ENCODE measurements around the gene DPY19L1. TPM values are rescaled to one million over a fixed set of nuclear protein-coding genes. Genes with fewer than 3 reads are reported as not detected.

Gene DPY19L1
- total RNA-seq, 1 experiment from 2014 or later, result 15.5 TPM

DNA sequence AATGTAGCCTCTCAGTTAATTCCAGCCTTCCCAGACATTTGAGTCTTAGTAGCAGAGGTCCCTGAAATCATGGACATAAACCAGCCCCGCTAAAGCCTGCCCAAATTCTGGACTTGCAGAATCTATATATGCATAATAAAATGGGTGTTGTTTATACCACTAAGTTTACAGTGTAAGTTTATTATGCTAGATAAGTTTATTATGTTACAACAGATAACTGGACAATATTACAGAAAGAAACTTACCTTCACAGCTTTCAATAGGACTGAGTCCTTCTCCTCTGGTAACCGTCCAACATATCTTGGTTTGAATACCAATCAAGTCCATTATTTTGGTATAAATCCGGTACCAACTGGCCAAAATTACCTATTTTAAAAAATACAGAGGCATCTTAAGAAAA is 26.2 kb downstream of the DPY19L1 start (continued):
- TF ChIP-seq, protein P1, sequence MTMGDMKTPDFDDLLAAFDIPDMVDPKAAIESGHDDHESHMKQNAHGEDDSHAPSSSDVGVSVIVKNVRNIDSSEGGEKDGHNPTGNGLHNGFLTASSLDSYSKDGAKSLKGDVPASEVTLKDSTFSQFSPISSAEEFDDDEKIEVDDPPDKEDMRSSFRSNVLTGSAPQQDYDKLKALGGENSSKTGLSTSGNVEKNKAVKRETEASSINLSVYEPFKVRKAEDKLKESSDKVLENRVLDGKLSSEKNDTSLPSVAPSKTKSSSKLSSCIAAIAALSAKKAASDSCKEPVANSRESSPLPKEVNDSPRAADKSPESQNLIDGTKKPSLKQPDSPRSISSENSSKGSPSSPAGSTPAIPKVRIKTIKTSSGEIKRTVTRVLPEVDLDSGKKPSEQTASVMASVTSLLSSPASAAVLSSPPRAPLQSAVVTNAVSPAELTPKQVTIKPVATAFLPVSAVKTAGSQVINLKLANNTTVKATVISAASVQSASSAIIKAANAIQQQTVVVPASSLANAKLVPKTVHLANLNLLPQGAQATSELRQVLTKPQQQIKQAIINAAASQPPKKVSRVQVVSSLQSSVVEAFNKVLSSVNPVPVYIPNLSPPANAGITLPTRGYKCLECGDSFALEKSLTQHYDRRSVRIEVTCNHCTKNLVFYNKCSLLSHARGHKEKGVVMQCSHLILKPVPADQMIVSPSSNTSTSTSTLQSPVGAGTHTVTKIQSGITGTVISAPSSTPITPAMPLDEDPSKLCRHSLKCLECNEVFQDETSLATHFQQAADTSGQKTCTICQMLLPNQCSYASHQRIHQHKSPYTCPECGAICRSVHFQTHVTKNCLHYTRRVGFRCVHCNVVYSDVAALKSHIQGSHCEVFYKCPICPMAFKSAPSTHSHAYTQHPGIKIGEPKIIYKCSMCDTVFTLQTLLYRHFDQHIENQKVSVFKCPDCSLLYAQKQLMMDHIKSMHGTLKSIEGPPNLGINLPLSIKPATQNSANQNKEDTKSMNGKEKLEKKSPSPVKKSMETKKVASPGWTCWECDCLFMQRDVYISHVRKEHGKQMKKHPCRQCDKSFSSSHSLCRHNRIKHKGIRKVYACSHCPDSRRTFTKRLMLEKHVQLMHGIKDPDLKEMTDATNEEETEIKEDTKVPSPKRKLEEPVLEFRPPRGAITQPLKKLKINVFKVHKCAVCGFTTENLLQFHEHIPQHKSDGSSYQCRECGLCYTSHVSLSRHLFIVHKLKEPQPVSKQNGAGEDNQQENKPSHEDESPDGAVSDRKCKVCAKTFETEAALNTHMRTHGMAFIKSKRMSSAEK (CRISPR knock-in tag; IDR thresholded peaks at IDR 0.05; ENCODE audit: borderline replicate concordance), result no peak
- no peak for TF ChIP-seq MXD4 (CRISPR knock-in tag; IDR thresholded peaks at IDR 0.05; ENCODE audit: borderline replicate concordance)
- TF ChIP-seq, protein P2, sequence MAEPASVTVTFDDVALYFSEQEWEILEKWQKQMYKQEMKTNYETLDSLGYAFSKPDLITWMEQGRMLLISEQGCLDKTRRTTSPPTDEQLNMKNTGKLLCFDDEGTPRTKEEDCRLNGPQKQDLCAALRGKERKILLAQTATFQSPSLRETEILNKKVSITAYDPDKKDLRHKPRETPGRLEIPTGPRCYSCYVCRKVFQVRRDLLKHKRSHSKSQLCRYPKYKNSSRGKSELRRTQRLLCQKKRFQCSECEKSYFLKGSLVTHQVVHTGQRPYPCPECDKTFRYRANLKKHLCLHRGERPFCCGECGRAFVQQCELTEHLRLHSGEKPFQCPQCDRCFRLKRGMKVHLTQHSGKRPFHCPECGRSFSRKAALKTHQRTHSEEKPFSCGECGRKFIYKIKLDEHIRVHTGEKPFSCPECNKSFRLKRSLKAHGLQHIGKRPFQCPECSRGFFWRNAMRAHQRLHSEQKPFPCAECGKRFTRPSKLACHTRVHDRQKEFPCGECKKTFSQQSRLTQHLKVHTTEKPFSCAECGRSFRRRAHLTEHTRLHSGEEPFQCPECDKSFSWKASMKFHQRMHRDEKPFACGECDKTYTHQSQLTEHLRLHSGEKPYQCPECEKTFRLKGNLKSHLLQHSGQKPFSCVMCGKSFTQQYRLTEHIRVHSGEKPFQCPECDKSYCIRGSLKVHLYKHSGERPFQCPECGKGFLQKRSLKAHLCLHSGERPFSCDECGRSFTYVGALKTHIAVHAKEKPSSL (CRISPR knock-in tag; conservative IDR thresholded peaks at IDR 0.05), result no peak

DNA sequence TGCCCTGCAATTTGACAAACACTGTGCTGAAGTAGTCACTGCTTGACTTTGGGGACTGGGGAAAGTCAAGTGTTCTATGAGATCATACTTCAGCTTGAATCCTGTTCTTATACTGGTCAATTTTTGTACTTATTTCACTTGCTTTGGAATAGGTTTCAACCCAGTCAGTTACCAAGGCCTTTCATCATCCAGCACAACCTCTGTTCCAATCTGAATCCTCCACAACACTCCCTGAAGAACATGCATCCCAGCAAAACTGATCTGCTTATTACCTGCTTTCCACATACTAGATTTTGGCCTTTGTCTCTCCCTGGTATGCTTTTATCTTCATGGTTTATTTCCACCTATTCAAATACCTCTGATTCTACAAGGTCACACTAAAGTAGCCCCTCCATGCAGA is 29.5 kb downstream of the DPY19L1 start:
- H3K9me3 Mint-ChIP-seq, result no peaks in the 10 kb centered on the region
- TF ChIP-seq, protein P3, sequence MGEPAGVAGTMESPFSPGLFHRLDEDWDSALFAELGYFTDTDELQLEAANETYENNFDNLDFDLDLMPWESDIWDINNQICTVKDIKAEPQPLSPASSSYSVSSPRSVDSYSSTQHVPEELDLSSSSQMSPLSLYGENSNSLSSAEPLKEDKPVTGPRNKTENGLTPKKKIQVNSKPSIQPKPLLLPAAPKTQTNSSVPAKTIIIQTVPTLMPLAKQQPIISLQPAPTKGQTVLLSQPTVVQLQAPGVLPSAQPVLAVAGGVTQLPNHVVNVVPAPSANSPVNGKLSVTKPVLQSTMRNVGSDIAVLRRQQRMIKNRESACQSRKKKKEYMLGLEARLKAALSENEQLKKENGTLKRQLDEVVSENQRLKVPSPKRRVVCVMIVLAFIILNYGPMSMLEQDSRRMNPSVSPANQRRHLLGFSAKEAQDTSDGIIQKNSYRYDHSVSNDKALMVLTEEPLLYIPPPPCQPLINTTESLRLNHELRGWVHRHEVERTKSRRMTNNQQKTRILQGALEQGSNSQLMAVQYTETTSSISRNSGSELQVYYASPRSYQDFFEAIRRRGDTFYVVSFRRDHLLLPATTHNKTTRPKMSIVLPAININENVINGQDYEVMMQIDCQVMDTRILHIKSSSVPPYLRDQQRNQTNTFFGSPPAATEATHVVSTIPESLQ (CRISPR knock-in tag; IDR thresholded peaks at IDR 0.05), result no peak
- TF ChIP-seq, protein P4, sequence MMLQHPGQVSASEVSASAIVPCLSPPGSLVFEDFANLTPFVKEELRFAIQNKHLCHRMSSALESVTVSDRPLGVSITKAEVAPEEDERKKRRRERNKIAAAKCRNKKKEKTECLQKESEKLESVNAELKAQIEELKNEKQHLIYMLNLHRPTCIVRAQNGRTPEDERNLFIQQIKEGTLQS (CRISPR knock-in tag; conservative IDR thresholded peaks at IDR 0.05), result no peak
- TF ChIP-seq, protein P5, sequence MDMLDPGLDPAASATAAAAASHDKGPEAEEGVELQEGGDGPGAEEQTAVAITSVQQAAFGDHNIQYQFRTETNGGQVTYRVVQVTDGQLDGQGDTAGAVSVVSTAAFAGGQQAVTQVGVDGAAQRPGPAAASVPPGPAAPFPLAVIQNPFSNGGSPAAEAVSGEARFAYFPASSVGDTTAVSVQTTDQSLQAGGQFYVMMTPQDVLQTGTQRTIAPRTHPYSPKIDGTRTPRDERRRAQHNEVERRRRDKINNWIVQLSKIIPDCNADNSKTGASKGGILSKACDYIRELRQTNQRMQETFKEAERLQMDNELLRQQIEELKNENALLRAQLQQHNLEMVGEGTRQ (CRISPR knock-in tag; IDR thresholded peaks at IDR 0.05), result no peak
- TF ChIP-seq ZNF121 (CRISPR knock-in tag; IDR thresholded peaks at IDR 0.05), result no peak
- no peak for TF ChIP-seq FOXK1 (CRISPR knock-in tag; IDR thresholded peaks at IDR 0.05)
- TF ChIP-seq IRF2 (CRISPR knock-in tag; IDR thresholded peaks at IDR 0.05; ENCODE audit: borderline replicate concordance, low read depth), result no peak
- TF ChIP-seq, protein P6, sequence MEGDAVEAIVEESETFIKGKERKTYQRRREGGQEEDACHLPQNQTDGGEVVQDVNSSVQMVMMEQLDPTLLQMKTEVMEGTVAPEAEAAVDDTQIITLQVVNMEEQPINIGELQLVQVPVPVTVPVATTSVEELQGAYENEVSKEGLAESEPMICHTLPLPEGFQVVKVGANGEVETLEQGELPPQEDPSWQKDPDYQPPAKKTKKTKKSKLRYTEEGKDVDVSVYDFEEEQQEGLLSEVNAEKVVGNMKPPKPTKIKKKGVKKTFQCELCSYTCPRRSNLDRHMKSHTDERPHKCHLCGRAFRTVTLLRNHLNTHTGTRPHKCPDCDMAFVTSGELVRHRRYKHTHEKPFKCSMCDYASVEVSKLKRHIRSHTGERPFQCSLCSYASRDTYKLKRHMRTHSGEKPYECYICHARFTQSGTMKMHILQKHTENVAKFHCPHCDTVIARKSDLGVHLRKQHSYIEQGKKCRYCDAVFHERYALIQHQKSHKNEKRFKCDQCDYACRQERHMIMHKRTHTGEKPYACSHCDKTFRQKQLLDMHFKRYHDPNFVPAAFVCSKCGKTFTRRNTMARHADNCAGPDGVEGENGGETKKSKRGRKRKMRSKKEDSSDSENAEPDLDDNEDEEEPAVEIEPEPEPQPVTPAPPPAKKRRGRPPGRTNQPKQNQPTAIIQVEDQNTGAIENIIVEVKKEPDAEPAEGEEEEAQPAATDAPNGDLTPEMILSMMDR (IDR thresholded peaks at IDR 0.05), result no peak
- TF ChIP-seq, protein P7, sequence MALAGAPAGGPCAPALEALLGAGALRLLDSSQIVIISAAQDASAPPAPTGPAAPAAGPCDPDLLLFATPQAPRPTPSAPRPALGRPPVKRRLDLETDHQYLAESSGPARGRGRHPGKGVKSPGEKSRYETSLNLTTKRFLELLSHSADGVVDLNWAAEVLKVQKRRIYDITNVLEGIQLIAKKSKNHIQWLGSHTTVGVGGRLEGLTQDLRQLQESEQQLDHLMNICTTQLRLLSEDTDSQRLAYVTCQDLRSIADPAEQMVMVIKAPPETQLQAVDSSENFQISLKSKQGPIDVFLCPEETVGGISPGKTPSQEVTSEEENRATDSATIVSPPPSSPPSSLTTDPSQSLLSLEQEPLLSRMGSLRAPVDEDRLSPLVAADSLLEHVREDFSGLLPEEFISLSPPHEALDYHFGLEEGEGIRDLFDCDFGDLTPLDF (CRISPR knock-in tag; IDR thresholded peaks at IDR 0.05), result no peak
- TF ChIP-seq FOXJ3 (CRISPR knock-in tag; IDR thresholded peaks at IDR 0.05; ENCODE audit: borderline replicate concordance), result no peak
- no peak for TF ChIP-seq GTF2I (CRISPR knock-in tag; conservative IDR thresholded peaks at IDR 0.05)
- TF ChIP-seq JAZF1 (CRISPR knock-in tag; IDR thresholded peaks at IDR 0.05), result no peak
- TF ChIP-seq ZNF671 (CRISPR knock-in tag; IDR thresholded peaks at IDR 0.05), result no peak
- DNase-seq (ENCODE audit: low spot score) (no peak), ATAC-seq (no peak)
- H3K27ac Mint-ChIP-seq, result no peak overlapping the region
- peaks cover 14% of the 10 kb centered on the region for H3K36me3 Mint-ChIP-seq
- H3K4me1 Mint-ChIP-seq, result peaks cover 17% of the 10 kb centered on the region
- ChIA-PET POLR2A (no interaction called here), CTCF (no interaction called here)
- H3K27me3 Mint-ChIP-seq (ENCODE audit: low read depth), result no peaks in the 10 kb centered on the region
- no peak overlapping the region for H3K4me3 Mint-ChIP-seq
